NCI-H345 treated with DMSO at 0.1 percent for 48 hours (cell line): ENCODE measurements around the gene PHF8.
A peak's percentile ranks its signal among the peaks of the same experiment; 100 is the strongest.

Source experiments
- DNase-seq: peaks from one replicate; lab custom pipeline; 2025; ENCODE audit not compliant: unreplicated experiment; lab: John Stamatoyannopoulos, UW

Gene PHF8

DNA sequence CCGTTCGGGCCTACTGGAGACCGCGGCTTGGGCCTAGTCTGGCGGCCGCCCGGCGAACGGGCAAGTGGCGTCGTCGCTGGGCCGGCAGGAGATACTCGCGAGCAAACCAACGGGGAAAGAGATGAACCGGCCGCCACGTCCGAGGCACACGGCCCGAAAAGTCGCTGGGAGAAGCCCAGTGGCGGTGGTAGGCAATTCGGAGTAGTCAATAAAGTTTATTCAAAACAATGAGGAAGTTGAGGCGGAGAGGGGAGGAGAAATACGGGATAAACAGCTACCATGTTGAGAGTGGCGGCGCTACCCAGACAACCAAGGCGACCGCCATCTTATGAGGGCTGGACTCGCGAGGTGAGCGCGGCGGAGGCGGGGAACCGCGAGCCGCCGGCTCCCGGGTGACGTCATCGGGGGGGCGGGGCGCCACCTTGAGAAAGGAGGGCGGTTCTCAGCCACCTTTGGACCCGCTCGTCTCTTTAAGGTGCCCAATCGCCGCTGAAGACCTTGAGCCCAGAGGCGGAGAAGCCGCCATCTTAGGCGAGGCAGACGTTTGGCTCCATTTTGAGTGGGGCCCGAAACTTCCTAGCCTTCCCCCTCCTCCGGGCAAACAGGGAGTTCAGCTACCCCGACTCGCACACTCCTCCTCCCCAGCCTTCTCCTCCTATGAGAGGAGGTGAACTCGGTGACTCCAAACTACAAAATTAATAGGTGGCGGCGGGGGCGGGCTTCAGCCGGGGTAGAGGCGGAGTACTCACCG lies at the start of gene PHF8:
PHF8 (minus strand) TSS at position 348 of the 751 bp plus-strand sequence. CDS start 1,745 bp downstream, outside the sequence.
- peak; percentile 87 for DNase-seq

DNA sequence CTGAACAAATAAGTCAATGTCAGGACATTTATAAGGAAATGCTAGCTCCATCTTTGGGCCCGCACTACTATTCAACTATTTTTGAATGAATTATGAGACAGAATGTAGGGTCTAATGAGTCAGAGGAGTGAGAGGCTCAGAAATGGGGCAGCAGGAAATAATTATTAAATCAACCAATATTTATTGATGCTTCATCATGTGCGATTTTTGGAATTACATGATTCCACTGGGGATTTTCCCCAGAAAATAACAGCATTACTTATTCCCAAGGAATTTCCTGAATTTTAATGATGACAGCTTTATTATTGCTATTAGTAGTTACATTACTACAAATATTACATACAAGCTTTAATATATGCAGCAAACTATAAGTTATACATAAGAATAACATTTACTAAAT lies 49.3 kb upstream of the PHF8 start:
- no peak for DNase-seq

DNA sequence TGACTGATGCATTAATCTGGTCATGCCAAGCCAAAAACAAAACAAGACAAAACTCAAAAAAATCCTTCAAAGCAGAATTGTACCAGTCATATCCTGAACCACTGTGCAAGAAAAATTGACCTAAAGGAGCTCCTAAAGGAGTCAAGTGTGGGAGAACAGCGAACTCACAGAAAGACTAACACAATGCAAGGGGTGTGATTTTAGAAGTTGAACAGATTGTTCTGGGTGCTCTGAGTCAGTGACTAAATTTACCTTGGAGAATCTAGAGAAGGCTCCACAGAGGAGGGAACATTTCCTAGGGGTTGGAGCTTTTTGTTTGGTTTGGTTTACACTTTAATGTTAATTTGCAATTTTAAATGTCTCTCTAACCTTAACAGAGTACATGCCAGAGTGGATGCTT lies 48.9 kb upstream of the PHF8 start:
- no peak for DNase-seq

DNA sequence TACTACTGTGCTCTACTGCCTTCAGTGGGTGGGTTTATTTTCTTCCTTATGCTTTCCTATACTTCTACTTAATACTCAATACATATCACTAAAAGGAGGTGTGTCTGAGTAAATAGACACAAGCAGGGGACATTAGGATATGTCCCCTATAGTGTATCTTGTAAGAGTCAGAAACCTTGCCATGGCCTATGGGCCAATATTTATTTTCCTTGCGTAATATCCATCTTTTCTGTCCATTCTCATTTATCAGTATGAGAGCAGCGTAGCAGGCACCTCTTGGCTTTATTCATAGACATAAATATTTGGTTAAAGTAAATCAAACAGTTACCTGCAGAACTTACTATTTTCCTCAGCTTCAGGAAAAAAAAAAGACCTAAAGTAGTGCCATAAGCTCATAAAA lies 46.6 kb upstream of the PHF8 start:
- no peak for DNase-seq

DNA sequence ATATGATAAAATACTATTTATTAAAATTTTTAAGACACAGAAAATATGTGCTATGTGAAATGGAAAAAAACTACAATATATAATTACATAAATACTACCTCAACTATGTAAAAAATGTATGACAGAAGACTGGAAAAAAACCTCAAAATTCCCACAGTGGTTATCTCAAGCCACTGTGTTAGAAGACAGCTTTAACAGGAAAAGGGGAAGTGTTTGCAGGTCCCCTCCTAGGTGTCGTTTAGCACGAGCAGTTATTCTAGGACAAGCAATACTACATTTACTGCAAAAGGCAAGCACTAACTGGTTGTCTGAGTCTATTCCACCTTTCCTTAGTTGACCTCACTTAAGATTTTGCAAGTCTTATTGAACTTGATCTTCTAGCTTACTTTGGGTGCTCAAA lies 44.9 kb upstream of the PHF8 start:
- DNase-seq = no peak

DNA sequence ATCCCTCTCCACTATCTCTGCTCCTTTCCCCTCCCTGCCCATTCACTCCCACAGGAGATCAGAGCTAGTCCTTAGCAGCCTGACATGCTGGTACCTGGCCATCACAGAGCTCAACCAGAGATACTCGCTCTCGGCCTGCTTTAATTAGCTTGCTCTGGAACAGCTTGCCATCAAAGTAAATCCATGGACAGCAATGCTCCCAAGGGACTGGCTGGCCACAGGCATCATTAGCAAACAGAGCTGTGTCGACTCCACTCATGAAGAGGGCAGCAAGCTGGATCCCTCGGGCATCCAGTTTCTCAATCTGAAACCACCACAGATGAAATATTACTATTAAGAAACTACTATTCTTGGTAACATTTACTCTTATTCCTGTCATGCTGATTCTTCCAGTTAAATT lies 43.4 kb upstream of the PHF8 start:
- DNase-seq = no peak

DNA sequence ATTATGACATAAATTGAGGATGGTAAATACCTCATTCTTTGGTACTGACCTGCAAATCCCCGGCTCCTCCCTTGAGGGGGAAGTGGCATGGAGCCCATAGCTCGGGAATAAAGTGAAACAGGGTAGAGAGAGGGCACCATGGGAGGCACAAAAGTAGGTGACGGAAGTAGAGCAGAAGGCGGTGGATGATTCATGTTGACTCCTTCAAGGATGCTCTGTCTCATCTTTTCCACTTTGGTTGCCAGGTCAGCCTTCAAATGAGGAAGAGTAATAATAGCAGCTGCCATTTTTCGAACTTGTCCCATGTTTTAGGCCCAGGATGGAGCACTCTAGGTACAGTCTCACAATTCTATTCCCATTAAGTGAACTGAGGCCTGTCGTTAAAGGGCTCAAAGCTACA lies 41.4 kb upstream of the PHF8 start:
- no peak for DNase-seq

DNA sequence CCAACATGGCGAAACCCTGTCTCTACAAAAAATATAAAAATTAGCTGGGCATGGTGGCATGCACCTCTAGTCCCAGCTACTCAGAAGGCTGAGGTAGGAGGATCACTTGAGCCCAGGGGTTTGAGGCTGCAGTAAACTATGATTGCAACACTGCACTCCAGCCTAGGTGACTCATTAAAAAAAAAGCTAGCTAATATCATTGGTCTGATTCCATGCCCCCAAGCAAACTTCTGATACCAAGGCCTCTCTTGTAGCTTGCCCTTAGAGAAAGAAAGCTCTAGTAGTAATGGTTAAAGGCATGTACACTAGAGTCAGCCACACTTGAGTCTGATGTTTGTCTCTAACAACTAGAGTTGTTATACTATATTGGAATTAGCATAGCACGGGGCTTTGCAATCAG lies 32.6 kb upstream of the PHF8 start:
- no peak for DNase-seq

DNA sequence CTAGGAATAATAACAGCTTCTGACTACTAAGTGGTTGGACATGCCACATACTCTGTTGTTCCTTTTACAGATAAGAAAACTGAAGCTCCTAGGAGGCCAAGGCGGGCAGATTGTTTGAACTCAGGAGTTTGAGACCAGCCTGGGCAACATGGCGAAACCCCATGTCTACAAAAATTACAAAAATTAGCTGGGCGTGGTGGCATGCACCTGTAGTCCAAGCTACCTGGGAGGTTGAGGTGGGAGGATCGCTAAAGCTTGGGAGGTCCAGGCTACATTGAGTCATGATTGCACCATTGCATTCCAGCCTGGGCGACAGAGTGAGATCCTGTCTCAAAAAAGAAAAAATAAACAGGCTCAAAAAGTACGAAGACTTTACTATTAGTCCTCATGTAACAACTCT lies 30.6 kb upstream of the PHF8 start:
- no peak for DNase-seq

DNA sequence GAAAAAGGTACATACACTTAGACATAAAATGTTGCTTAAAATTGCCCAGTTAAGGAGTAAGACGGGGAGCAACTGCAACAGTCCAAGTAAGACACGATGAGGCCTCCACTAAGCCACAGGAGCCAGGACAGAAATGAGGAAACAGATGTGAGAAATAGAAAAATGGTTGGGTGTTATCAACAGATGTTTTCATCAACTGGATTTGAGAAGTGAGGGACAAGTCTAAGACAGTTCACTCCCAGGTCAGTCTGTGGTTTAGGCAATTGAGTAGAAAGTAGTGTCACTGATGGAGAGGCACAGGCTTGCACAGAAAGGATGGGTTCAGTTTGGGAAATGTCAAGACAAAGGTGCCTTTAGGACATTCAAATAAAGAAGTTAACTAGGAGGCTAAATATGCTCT lies 23.5 kb upstream of the PHF8 start:
- no peak for DNase-seq

DNA sequence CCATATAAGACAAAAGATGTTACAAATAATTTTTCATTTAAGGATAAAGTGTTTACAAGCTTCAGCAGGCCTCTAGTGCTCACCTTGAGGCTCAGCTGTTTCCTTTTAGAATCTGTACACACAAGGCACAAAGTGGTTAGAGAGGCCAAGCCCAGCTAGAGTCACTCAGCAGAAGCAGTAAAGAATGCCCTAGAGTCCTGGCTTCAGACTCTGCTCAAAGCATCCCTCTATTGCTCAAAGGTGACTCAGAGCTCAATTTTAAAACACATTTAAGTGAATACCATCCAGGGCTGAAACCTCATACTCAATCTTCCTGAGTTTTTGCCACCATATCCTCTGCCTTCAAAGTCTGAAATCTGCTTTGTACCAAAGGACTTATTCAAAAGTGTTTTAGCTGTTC lies 22.6 kb upstream of the PHF8 start:
- DNase-seq = no peak

DNA sequence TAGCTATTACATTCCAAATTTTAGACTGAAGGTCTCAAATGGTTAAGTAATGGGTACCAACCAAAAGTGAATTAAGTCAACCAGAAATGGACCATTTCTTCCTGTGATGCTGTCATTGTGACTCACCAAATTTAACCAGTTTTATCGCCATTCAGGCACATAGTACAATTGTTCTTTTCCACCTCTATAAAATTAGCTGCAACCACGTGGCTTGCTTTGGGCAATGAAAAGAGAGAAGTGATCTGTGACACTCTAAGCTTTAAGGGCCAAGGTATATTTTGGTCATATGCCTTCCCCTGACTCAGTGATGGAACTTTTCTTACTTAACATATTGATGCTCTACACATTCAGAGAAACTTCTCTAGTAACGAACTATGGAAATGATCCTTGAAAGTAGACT lies 20.3 kb upstream of the PHF8 start:
- no peak for DNase-seq

DNA sequence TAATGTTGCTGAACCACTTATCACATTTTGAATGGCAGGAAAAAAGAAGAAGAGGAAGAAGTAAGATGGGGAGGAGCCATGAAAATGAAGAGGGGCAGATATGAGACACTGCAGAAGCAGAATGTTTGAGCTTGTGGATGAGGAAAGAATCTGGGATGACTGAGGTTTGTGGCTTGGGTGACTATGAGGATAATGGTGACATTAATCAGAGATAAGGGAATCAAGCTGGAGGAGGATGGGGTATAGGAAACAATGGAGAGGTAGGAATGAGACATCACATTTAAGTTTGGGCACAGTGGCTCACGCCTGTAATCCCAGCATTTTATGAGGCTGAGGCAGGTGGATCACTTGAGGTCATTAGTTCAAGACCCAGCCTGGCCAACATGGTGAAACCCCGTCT lies 19.1 kb upstream of the PHF8 start:
- DNase-seq = no peak

DNA sequence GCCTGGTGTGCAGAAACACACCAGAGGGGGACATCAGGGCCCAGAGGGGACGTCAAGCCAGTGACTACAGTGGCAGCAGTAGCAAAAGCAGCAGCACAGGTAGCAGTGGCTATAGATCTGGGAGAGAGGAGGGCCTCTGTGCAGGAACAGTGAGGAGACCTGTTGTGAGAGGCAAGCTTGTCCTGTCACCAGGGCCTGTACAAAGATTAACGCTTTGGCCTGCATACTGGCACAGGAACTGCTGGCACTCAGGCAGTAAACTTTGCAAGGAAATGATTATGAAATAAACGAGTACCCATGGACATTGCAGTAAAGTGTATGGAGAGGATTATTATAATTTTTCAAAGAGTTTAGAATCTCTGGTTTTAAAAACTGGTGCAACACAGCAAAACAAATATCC lies 5.5 kb upstream of the PHF8 start:
- no peak for DNase-seq

DNA sequence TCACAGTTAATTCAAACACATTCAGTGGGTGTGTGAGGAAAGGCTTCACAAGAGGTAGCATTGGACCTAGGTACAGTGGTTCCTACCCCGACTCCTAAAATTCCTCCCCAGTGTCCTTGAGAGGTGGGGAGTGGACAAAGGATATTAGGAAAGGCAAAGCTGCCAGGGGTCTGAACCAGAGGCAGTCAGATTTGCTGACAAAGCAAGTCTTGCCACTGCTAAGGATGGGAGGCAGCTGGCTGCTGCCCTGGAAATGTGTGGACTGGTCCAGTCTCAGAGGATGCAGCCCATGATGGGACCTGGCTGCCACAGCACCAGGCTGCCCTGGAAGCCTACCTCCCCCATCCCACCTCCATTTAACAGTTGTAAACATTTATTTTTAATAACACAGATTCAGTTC lies 4.1 kb upstream of the PHF8 start:
- no peak for DNase-seq

DNA sequence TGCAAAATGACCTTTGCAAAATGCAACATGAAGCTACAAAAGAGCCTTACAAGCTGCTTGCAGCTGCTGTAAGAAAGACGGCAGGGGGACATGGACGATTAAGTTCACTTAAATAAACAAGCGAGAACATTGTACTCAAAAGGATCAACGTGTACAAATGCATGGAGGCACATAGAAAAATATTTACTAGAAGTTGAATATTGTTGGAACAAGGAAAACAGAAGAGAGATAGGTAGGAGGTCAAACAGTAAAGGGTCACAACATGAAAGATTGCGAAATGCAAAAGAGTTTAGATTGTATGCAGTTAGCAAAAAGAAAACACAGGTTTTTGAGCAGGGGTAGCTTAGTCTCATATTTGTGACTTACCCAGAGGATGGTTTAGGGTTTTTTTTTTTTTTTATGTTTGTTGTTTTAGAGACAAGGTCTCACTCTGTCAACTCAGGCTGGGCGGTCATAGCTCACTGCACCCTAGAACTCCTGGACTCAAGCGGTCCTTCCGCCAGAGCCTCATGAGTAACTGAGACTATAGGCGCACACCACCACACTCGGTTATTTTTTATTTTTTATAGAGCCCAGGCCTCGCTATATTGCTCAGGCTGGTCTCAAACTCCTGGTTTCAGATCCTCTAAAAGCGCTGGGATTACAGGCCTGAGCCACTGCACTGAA lies 1.4 kb upstream of the PHF8 start:
- peak; percentile 90 for DNase-seq

DNA sequence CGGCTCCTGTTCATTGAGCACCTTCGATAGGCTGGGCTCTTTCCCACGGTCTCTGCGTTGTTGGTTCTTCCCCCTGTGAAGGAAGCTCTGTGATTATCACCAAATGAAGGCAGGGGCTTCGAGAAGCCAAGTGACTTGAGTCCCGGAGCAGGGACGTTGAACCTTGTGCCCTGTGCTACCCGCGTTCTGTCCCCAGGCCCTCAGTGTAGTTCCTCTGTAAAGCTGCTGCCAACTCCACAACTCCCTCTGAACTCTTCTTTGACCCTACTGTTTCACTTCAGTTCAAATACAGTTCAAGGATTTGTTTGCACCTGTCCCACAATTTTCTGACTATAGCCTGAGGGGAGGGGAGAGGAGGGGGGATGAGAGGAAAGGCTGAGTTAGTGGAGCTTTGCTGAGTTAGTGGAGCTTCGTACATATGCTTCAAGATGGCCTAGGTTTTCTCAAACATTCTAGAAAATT lies 635 bp upstream of the PHF8 start:
- peak; percentile 64 for DNase-seq

DNA sequence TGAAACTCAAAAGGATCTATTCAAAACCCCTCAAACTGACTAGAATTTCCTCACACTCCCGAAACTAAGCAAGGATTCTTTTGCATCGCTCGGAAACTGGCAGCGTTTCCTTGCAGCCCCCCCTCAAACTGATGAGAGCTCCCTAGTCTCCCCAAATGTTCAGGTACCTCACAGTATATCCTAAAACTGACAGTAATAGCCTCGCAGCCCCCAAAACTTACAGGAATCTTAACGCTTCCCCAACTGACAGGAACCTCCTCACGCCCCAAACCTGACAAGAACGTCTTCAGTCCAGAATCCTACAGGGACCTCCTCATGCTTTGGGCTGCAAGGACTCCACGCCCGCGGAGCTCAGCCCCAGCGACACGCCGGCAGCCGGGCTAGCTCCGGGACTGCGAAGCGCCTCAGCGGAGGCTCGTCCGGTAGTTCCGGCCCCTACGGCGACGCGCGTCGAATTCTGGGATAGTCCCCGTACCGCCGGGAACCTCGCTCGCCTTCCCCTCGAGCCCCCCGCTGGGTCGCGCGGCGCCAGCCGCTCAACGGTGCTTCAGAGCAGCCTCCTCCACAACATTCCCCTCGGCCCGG lies 640 bp downstream of the PHF8 start:
- DNase-seq = peak; percentile 50

DNA sequence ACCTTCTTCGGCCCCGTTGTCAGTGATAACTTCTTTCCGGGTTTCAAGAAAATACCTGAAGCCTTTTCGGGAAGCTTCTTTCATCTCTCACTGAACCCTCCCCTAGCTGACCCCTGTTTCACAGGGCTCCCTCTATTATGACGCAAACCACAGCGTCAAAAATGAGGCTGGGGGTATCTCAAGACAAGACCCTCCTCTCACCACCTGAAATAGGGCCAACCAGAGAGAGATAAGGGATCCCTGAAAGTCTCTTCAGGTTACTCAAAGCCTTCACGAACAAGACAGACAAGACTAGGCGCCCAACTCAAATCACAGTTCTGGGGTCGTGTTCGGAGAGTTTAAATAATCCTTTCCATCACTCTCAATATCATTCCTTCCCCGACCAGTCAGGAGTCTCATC lies 1.2 kb downstream of the PHF8 start:
- DNase-seq = no peak

DNA sequence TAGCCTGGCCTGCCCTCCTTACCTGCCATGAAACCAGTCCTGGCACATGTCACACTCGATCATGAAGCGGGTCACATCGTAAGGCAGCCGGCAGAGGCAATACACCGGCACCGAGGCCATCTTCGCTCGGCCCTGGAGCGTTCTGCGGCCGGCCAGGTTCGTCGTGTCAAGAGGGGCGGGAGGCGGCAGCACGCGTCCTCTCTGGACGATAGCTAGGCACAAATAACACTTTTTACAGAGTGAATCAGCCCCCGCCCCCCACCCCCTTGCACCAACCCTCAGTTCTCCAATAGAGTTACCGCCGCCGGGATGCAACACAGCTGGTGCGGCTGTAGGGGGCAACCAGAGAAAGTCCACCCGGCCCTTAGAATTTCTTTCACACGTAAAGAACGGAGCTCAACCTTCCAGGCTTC lies 1.7 kb downstream of the PHF8 start:
- peak; percentile 17 for DNase-seq

DNA sequence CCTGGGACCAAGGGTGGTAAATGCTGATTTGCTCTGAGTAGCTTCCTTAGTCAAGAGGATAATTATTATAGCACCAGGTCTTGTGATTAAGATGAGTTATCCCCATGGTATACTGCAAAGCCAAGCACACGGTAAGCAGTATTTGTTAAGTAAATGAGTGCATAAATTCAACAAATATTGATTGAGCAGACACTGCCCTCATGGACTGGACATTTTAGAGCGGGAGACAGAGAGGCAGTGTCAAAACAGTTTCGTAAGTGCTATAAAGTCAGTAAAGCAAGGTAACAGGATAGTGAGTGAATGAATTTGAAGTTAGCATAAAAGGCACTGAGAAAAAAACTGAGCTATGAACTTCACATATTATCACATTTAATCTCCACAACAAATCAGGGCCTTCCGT lies 13.9 kb downstream of the PHF8 start:
- no peak for DNase-seq

DNA sequence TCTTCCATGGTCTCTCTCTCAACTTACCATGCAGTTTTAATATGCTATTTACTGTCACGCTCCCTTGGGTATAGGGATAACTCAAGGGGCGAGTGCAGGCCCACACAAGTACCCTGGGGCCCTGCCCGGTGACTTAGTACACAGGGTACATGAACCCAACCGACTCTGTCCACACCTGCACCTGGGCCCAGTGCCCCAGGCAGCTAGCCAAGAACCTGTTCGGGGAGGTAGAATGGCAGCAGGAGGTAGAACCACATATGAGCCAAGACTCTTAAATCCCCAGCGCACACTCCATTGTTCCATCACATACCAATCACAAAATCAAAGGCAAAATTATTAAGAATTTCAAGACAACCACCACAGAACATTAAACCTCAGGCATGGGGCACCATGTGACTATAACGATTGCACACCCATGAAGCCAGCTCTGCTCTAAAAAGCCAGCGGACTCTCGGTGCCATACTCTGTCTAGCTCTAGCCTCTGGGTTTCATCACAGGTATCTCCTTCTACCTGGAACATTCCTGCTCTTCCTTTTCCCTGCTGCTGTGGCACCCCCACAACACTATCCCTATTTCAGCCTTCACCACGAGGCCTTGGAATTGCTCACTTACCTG lies 14.6 kb downstream of the PHF8 start:
- peak; percentile 71 for DNase-seq
